IPS-18c (cell line): ENCODE measurements around the gene DCAF6.

Experiments
- H3K4me3 ChIP-seq: 2 replicates; pipeline ENCODE4 v1.7.0; 2013; ENCODE audit warnings: low read depth, mild to moderate bottlenecking, low read length, moderate library complexity; ENCODE audit not compliant: insufficient read depth
- H3K9me3 ChIP-seq: one replicate; pipeline ENCODE4 v1.6.1; 2013; ENCODE audit warnings: mild to moderate bottlenecking, low read length, moderate library complexity; ENCODE audit not compliant: control insufficient read depth, insufficient read depth

Gene DCAF6

DNA sequence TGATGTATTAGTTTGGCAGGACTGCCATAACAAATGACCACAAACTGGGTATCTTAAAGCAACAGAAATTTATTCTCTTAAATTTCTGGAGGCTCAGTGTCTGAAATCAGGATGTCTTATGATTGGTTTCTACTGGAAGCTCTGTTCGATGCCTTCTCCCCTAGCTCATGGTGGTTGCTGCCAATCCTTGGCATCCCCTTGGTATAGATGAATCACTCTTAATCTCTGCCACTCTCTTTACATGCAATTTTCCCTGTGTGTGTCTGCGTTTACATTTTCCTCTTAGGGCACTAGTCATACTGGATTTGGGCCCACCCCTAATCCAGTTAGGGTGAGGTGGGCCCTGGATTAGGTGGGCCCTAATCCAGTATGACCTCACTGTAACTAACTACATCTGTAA, 55.1 kb downstream of the DCAF6 start:
- Histone ChIP-seq H3K4me3 (no peak overlapping the region), H3K9me3 (no peaks in the 10 kb centered on the region)

DNA sequence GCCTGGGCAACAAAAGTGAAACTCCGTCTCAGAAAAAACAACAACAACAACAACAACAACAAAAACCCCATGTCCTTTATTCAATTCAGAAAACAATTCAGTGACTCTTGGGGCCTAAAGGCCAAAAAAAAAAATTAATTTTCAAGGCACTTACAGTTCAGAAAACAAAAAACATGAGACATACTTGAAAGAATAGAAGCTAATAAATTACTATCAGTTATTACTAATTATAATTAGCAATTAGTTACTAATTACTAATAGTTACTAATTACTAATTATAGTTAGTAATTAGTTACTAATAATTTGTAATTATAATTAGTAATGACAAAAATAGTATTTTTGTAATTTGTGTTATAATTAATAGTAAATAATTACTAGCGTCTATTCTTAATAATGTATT, 57.2 kb downstream of the DCAF6 start:
- Histone ChIP-seq H3K9me3 (no peaks in the 10 kb centered on the region), H3K4me3 (no peak overlapping the region)

DNA sequence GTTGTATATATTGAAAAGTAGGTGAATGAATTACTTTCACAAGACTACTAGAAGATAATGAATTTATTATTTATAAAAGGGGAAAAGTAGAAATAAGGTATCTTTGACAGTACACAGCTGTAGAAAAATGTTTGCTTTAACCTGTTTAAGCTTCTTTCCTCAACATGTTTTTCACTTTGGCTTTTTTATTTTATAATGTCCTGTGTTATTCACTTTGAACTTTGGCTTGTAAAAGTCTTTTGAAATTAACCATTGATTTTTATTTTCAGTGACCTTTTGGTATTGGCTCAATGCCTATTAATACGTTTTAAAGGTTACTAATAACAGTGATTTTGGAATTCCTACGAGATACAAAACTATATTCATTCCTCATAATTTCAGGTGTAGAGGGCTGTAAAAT, 58.1 kb downstream of the DCAF6 start:
- Histone ChIP-seq H3K4me3 (no peak overlapping the region), H3K9me3 (no peaks in the 10 kb centered on the region)

DNA sequence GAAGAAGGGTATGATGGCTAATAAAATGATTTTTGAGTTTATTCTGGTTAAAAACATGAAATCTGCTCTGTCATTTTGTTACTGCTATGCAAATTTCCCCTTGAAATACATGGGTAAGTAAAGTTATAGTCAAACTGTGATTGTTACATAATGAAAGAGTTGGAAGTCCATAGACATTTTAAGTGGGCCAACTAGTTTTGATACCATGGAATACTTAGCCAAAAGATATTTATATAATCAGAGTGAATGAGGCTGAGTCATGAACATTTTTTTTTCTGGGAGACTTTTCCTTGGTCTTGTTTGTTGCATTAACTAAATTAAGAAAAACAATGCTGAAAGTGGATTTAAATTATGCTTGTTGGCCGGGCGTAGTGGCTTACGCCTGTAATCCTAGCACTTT, 58.6 kb downstream of the DCAF6 start:
- Histone ChIP-seq H3K4me3 (no peak overlapping the region), H3K9me3 (no peaks in the 10 kb centered on the region)

DNA sequence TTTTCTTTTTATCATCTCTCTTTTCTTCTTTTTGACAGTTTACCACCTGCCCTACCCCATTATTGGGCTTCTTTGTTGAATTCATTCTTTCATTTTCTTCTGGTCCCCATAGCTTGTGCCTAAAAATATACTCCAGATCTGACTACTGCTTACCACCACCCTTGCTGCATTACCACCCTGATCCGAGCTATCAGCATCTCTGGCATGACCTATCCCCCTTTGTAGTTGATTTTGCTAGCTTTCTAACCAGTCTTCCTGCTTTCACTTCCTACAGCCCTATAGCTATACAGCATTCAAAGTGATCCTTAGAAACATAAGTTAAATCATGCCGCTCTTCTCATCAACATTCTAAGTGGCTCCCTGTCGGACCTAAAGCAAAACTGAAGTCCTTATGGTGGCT, 59.8 kb downstream of the DCAF6 start:
- Histone ChIP-seq H3K4me3 (no peak overlapping the region), H3K9me3 (no peaks in the 10 kb centered on the region)

DNA sequence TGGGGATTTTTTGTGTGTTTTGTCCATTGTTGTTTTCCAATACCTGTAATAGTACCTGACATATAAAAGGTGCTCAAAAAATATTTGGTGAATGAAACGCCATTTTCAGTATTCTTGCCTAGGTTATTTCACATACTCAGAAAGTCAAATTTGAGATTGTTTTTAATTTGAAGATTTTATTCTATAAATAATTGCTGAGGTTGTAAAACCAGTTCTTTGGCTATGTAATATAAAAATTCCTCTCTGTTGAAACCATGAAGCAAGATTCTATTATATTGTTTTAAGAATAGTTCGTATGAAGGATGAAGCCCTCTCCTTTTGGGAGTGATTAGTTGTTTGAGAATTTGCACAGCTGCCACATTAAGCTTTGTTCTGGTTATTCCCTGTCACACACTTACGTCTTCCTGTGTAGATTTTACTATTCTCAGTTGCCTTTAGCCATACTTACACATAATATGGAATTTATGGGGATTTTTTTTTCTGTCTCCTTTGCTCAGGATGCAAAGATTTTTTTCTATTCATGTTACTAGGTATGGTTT, 60.6 kb downstream of the DCAF6 start:
- Histone ChIP-seq H3K4me3 (no peak overlapping the region), H3K9me3 (no peaks in the 10 kb centered on the region)

DNA sequence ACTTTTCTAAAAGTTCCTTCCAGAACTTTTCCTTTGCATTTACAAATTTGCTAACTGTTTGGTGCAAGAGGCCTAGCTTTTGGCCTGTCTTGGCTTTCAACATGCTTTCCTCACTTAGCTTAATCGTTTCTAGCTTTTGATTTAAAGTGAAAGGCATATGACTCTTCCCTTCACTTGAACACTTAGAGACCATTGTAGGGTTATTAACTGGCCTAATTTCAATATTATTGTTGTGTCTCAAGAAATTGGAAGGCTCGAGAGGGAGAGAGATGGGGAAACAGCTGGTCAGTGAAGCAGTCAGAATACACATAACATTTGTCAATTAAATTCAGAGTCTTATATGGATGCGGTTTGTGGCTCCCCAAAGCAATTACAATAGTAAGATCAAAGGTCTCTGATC, 63.4 kb downstream of the DCAF6 start:
- no peaks in the 10 kb centered on the region for H3K9me3 ChIP-seq

DNA sequence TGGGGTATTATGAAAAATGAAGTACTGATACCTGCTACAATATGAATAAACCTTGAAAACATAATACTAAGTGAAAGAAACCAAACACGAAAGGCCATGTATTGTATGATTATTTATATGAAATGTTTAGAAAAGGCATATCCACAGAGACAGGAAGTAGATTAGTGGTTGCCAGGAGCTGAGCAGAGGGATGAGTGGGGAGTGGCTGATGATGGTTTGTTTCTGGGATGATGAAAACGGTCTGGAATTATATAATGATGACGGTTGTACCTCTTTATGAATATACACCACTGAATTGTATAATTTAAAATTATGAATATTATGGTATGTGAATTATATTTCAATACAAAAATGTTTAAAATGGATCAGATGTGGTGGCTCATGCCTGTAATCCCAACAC, 64.2 kb downstream of the DCAF6 start:
- no peak overlapping the region for H3K4me3 ChIP-seq
- no peaks in the 10 kb centered on the region for H3K9me3 ChIP-seq

More for the DNA sequence above, 63.4 kb downstream of the DCAF6 start:
- H3K4me3 ChIP-seq, result no peak overlapping the region

DNA sequence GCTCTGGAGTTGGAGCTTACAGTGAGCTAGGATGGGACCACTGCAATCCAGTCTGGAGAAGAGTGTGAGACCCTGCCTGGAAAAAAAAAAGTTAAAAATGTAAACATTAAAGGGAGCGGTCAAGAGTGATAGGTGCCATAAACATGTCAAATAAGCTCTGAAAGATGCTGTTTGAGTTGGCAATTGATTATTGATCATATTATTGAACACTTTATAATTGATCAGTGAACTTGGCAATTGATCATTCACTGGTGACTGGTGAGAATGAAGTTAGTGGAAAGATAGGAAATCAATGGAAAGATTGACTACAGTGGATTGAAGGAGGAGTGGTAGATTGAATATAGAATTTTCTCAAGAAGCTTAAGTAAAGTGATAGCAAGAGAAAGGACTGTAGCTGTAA, 64.7 kb downstream of the DCAF6 start:
- H3K9me3 ChIP-seq, result no peaks in the 10 kb centered on the region
- H3K4me3 ChIP-seq, result no peak overlapping the region

DNA sequence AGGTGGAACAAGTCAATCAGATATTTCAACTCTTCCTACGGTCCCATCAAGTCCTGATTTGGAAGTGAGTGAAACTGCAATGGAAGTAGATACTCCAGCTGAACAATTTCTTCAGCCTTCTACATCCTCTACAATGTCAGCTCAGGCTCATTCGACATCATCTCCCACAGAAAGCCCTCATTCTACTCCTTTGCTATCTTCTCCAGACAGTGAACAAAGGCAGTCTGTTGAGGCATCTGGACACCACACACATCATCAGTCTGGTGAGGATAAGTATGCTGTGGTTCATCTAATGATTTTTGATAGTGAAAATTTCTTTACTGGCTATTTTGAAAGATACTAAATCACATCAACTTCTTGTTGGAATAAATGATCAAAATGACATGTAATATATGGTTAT, 68.0 kb downstream of the DCAF6 start:
- H3K9me3 ChIP-seq, result no peaks in the 10 kb centered on the region
- H3K4me3 ChIP-seq, result no peak overlapping the region

DNA sequence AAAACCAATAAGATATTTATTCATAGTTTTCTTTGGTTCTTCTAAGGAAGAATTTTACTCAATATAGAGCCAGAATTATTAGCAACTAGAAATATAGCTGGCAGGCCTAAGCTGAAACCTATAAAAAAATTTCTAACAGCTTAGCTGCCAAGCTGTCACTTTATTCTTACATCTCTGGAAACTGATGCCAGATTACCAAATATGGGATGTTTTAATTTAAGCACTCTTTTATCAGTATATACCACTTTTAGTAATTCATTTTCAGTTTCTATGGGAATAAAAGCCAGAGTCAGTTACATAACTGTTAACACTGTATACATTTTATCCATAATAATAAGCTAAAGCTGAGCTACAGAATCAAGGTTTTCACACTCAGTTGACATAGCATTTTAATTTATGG, 69.0 kb downstream of the DCAF6 start:
- Histone ChIP-seq H3K4me3 (no peak overlapping the region), H3K9me3 (no peaks in the 10 kb centered on the region)

DNA sequence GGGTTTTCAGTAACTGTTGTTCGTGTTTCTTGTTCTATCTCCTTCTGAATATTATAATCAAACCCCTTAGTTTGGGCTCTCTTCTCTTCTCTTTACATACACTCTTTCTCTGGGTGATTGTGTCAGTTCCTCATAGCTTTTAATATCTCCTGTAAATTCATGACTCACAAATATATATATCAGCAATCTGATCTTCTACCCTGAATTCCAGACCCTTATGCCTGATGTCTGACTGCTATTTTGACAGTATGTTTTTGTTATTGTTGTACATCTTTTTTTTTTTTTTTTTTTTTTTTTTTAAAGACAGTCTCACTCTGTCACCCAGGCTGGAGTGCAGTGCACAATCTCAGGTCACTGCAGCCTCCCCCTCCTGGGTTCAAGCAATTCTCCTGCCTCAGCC, 71.2 kb downstream of the DCAF6 start:
- no peak overlapping the region for H3K4me3 ChIP-seq
- H3K9me3 ChIP-seq, result no peaks in the 10 kb centered on the region

DNA sequence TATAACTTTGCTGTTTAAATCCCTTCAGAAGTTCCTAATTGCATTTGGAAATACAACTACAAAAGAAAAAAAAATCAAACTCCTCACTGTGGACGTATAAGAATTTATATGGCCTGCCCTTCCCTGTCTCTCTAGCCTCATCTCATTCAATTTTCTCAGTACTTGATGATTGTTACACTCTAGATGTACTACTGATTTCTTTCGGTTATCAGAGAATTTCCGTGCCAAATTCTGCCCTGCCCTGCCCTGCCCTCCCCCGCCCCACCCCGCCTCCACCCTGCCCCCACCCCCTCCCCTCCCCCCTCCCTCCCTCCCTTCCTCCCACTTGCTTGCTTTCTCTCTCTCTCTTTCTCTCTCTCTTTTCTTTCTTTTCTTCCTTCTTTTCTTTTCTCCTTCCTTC, 72.1 kb downstream of the DCAF6 start:
- no peak overlapping the region for H3K4me3 ChIP-seq
- no peaks in the 10 kb centered on the region for H3K9me3 ChIP-seq

DNA sequence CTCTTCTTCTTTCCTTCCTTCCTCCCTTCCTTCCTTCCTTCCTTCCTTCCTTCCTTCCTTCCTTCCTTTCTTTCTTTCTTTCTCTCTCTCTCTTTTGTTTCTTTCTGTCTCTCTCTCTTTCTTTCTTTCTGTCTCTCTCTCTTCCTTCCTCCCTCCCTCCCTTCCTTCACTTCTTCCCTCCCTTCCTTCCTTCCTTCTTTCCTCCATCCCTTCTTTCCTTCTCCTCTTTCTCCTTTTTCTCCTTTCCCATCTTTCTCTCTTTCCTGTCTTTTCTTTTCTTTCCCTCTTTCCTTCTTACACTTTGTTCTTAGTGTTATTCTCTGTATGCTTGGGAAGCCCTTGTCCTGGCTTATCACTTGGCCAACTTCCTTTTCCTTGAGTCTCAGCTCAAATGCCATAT, 72.8 kb downstream of the DCAF6 start:
- no peak overlapping the region for H3K4me3 ChIP-seq
- no peaks in the 10 kb centered on the region for H3K9me3 ChIP-seq

DNA sequence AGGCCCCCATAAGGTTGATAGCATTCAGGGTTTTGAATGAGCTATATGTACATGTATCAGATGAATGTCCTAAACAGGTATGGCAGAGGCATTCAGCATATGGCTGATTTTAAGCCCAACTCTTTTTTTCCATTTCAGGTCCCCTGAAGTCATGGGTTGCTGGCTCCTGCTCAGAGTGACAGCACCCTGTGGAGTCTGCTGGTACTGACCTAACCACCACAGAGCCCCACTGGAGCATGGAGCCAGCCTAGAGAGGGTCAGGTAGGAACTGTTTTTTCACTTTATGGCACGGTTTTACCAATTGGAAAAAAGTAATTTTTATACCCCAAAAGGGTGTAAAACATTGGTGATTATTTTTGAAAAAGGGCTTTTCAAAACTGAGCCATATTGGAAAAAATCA, 82.9 kb downstream of the DCAF6 start:
- no peak overlapping the region for H3K4me3 ChIP-seq
- H3K9me3 ChIP-seq, result no peaks in the 10 kb centered on the region

DNA sequence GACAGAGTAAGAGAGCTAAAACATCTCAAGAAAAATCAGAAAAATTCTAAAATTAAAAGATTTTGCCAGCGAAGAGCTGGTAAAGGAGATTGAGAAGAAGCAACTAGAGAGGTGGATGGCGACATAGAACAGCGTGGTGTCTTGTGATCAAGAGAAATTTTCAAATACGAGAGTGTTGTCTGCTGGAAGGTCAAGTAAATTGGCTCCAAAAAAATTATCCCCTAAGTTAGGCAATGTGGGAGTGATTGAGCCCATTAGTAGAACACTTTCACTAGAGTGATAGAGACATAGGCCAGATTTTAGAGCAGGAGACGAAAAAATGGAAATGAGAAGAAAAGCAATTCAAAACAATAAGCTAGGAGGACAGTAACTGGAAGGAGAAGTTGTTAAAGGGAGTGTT, 94.7 kb downstream of the DCAF6 start:
- Histone ChIP-seq H3K9me3 (no peaks in the 10 kb centered on the region), H3K4me3 (no peak overlapping the region)

DNA sequence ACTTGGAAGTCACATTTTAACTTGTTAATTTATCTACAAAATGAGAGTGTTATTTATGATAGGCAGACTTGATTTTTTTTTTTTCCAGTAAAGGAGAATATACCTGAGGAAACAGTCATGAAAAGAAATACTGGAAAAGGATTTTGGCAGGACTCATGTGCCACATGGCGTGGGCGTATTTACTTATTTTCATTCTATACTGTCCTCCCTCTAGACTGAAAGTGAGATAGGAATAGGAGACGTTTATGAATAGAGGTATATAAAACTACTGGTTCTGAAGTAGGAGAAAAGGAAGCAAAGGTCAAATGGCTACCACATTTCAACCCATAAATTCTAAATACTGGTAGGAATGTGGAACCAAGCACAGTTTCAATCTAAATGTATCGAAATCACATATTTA, 95.1 kb downstream of the DCAF6 start:
- H3K9me3 ChIP-seq, result no peaks in the 10 kb centered on the region

DNA sequence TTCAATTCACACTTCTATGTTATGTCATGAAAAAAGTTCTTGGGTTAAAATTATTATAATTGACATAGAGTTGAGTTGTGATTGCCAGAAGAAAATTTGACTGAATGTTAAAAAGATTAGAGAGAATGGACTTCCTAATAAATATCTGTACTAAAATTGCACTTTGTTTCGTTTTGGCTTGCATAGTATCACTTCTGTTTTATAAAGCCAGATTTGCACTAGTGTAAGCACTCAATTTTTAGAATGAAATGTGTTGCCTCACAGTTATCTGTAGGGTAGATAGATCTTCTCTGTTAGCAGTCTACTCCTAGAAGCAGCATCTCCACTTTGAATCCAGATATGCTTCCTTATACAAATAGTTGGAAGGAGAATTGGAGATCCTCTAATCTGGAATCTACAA, 95.5 kb downstream of the DCAF6 start:
- no peaks in the 10 kb centered on the region for H3K9me3 ChIP-seq
- no peak overlapping the region for H3K4me3 ChIP-seq

More for the DNA sequence above, 95.1 kb downstream of the DCAF6 start:
- H3K4me3 ChIP-seq, result no peak overlapping the region

DNA sequence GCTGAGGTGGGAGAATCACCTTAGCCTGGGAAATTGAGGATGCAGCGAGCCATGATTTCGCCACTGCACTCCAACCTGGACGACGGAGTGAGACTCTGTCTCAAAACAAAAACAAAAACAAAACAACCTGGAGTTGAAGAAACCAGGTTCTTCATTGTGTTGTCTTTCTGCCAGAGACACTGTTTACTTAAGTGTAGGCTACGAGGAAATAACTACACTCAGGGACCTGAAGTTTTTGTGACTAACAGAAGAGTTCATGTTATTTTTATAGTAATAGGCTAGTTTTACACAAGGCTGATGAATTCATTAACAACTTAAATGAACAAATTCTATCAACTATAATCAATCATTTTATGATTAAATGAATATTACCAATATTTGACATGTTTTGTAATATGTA, 98.9 kb downstream of the DCAF6 start:
- no peak overlapping the region for H3K4me3 ChIP-seq
- no peaks in the 10 kb centered on the region for H3K9me3 ChIP-seq

DNA sequence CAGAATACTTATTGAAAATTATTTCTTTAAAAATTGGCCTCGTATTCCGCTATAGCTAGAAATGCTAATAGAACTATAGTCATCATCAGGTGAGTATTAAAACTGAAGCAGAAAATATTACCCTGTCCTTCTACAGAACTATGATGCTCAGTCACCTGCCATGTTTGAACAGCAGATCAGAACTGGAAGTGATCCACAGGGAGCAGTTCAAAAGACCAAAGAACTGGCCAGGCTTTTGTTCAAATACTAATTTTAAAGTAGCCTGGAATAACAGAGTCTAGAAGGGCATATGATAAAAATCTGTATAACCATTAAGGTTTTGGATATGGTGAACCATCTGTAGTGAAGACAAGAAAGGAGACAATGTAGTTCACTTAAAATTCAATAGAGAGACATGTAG, 105.9 kb downstream of the DCAF6 start:
- Histone ChIP-seq H3K9me3 (no peaks in the 10 kb centered on the region), H3K4me3 (no peak overlapping the region)
